ENCODE results near the gene DNMT3L.
"Not testable (repeated sequence)": the region's sequence is repeated elsewhere in the genome, so short reads cannot be mapped to it uniquely, and the experiment has no call there.

- TF ChIP-seq CTCF (conservative IDR thresholded peaks at IDR 0.05; ENCODE audit: low read length); EZH2phosphoT487 (IDR thresholded peaks at IDR 0.05; ENCODE audit: borderline replicate concordance): not testable (repeated sequence)
Measured at GRCh38 chr21:44240353-44240752, 21.3 kb downstream of the DNMT3L start.

Measured in Loucy (cell line).